DOHH2 (cell line): ENCODE results near the gene SEMA4D.

Experiments
- H3F3A ChIP-seq: fragments of 200-600 bp; sonication (generic), shearing (Covaris generic); 2 replicates; pipeline ENCODE4 v1.6.0; 2016; ENCODE audit warnings: antibody characterized with exemption, mild to moderate bottlenecking; ENCODE audit not compliant: control insufficient read depth, insufficient read depth
- H3K27ac ChIP-seq: fragments of 200-600 bp; sonication (generic); 2 replicates; pipeline ENCODE4 v1.5.1; 2014; ENCODE audit warnings: low read depth, mild to moderate bottlenecking, low read length, moderate library complexity
- H3K27me3 ChIP-seq: fragments of 200-600 bp; sonication (generic); 2 replicates; pipeline ENCODE4 v1.6.1; 2014; ENCODE audit warnings: mild to moderate bottlenecking, low read length, mixed read lengths; ENCODE audit not compliant: control insufficient read depth
- H3K36me3 ChIP-seq: fragments of 200-600 bp; sonication (generic); 2 replicates; pipeline ENCODE4 v1.6.1; 2014; ENCODE audit warnings: mild to moderate bottlenecking, low read length, moderate library complexity, mixed read lengths; ENCODE audit not compliant: control insufficient read depth
- H3K4me1 ChIP-seq: fragments of 200-600 bp; sonication (generic); 2 replicates; pipeline ENCODE4 v1.6.1; 2014; ENCODE audit warnings: mild to moderate bottlenecking, low read length, mixed read lengths; ENCODE audit not compliant: control insufficient read depth
- H3K4me2 ChIP-seq: fragments of 200-600 bp; sonication (generic); 2 replicates; pipeline ENCODE4 v1.6.0; 2014; ENCODE audit warnings: mild to moderate bottlenecking, low read length, moderate library complexity
- H3K4me3 ChIP-seq: fragments of 200-600 bp; sonication (generic); 2 replicates; pipeline ENCODE4 v1.5.1; 2014; ENCODE audit warnings: mild to moderate bottlenecking, low read length, mixed read lengths
- H3K79me2 ChIP-seq: fragments of 200-600 bp; sonication (generic); 2 replicates; pipeline ENCODE4 v1.6.1; 2014; ENCODE audit warnings: mild to moderate bottlenecking, low read length, mixed read lengths; ENCODE audit not compliant: control insufficient read depth
- H3K9me2 ChIP-seq: fragments of 200-600 bp; sonication (generic); replicated peaks from 2 replicates; pipeline ENCODE4 v1.6.1; 2014; ENCODE audit warnings: mild to moderate bottlenecking, low read length, mixed read lengths; ENCODE audit not compliant: control insufficient read depth
- H3K9me3 ChIP-seq: fragments of 200-600 bp; sonication (generic); 2 replicates; pipeline ENCODE4 v1.6.1; 2014; ENCODE audit warnings: antibody characterized with exemption, low read length, mixed read lengths; ENCODE audit not compliant: control insufficient read depth, insufficient read depth
- H4K20me1 ChIP-seq: fragments of 200-600 bp; sonication (generic); 2 replicates; pipeline ENCODE4 v1.6.0; 2014; ENCODE audit warnings: low read depth, mild to moderate bottlenecking, antibody characterized with exemption, low read length, moderate library complexity; ENCODE audit not compliant: control insufficient read depth, insufficient read depth
- CTCF ChIP-seq: fragments of 200-600 bp; sonication (generic); IDR thresholded peaks from one replicate; pipeline ENCODE4 v1.5.1; 2014; ENCODE audit warnings: antibody characterized with exemption, mild to moderate bottlenecking, low read depth, low read length; ENCODE audit not compliant: poor library complexity, severe bottlenecking
- EZH2phosphoT487 ChIP-seq: fragments of 200-600 bp; sonication (generic); IDR thresholded peaks from 2 replicates; pipeline ENCODE4 v1.6.1; 2017; ENCODE audit warnings: borderline replicate concordance, mild to moderate bottlenecking, antibody characterized with exemption, low read length, moderate library complexity, mixed read lengths

The SEMA4D gene

GRCh38 chr9:89465726-89466308 lies 32.1 kb downstream of the SEMA4D start:
- no peaks in the 10 kb centered on the region for H3K27me3 ChIP-seq
- H3F3A ChIP-seq = no peaks in the 10 kb centered on the region
- peaks cover 6% of the 10 kb centered on the region for H3K79me2 ChIP-seq
- peaks cover 14% of the 10 kb centered on the region for H4K20me1 ChIP-seq
- no peaks in the 10 kb centered on the region for H3K36me3 ChIP-seq
- no peaks in the 10 kb centered on the region for H3K9me2 ChIP-seq
- peaks cover 39% of the 10 kb centered on the region for H3K4me1 ChIP-seq
- no peak overlapping the region for H3K27ac ChIP-seq
- no peak overlapping the region for H3K4me2 ChIP-seq
- no peak overlapping the region for H3K4me3 ChIP-seq
- no peak for TF ChIP-seq CTCF
- no peaks in the 10 kb centered on the region for H3K9me3 ChIP-seq

GRCh38 chr9:89465001-89465451 lies 32.9 kb downstream of the SEMA4D start:
- H3K4me3 ChIP-seq = no peak overlapping the region
- H3K36me3 ChIP-seq = no peaks in the 10 kb centered on the region
- no peaks in the 10 kb centered on the region for H3K9me3 ChIP-seq
- peaks cover 31% of the 10 kb centered on the region for H3K4me1 ChIP-seq
- H3K9me2 ChIP-seq = no peaks in the 10 kb centered on the region
- H3K27me3 ChIP-seq = no peaks in the 10 kb centered on the region
- H4K20me1 ChIP-seq = peaks cover 14% of the 10 kb centered on the region
- no peak overlapping the region for H3K4me2 ChIP-seq
- H3K79me2 ChIP-seq = peaks cover 6% of the 10 kb centered on the region
- TF ChIP-seq CTCF = no peak
- TF ChIP-seq EZH2phosphoT487 = no peak
- no peaks in the 10 kb centered on the region for H3F3A ChIP-seq
- no peak overlapping the region for H3K27ac ChIP-seq

- Histone ChIP-seq H3K9me2 (no peaks in the 10 kb centered on the region), H3K4me2 (peak overlapping the region; percentile 23), H3K4me1 (peaks cover 28% of the 10 kb centered on the region), H3F3A (no peaks in the 10 kb centered on the region), H3K79me2 (peaks cover 6% of the 10 kb centered on the region), H3K4me3 (no peak overlapping the region), H3K9me3 (no peaks in the 10 kb centered on the region), H3K27ac (no peak overlapping the region), H4K20me1 (peaks cover 14% of the 10 kb centered on the region), H3K27me3 (no peaks in the 10 kb centered on the region), H3K36me3 (no peaks in the 10 kb centered on the region)
- TF ChIP-seq EZH2phosphoT487 (no peak), CTCF (no peak)
Observed at GRCh38 chr9:89464300-89464901, 33.5 kb downstream of the SEMA4D start.
